Liver (tissue), 9 donors: Measurements from ENCODE around the gene SERPINB1. TPM values are rescaled to one million over a fixed set of nuclear protein-coding genes. Genes with fewer than 3 reads are reported as not detected.

Experiments used
- DNase-seq: peaks from one replicate; pipeline ENCODE4 v3.0.0-alpha.2; 2017; ENCODE audit warnings: low spot score
- H3K27ac ChIP-seq, 2 donors: one replicate each; pipeline ENCODE4 v1.7.0; 2013; ENCODE audit warnings: inconsistent platforms in 2 of 2, low read length in 2 of 2, control low read depth in 1 of 2, low read depth in 1 of 2, mild to moderate bottlenecking in 1 of 2
- H3K27me3 ChIP-seq, 4 donors: one replicate each; pipeline versions ENCODE4 v1.6.1 to v1.7.0; 2013; ENCODE audit warnings: low read length in 3 of 4, inconsistent platforms in 1 of 4, mild to moderate bottlenecking in 1 of 4, moderate library complexity in 1 of 4; ENCODE audit not compliant: control insufficient read depth in 4 of 4, insufficient read depth in 4 of 4
- H3K36me3 ChIP-seq, 4 donors: one replicate each; pipeline versions ENCODE4 v1.6.1 to v1.7.0; 2013; ENCODE audit warnings: low read length in 3 of 4, mild to moderate bottlenecking in 3 of 4, low read depth in 1 of 4, moderate library complexity in 1 of 4; ENCODE audit not compliant: control insufficient read depth in 4 of 4, insufficient read depth in 3 of 4
- H3K4me1 ChIP-seq, 4 donors: one replicate each; pipeline versions ENCODE4 v1.6.1 to v1.7.0; 2013; ENCODE audit warnings: low read length in 3 of 4, mild to moderate bottlenecking in 3 of 4, moderate library complexity in 1 of 4; ENCODE audit not compliant: control insufficient read depth in 4 of 4, insufficient read depth in 4 of 4
- H3K4me3 ChIP-seq, 3 donors: one replicate each; pipeline versions ENCODE4 v1.6.1 to v1.7.0; 2013; ENCODE audit warnings: low read length in 3 of 3, control low read depth in 1 of 3, low read depth in 1 of 3, mild to moderate bottlenecking in 1 of 3
- H3K9ac ChIP-seq, 2 donors: one replicate each; pipeline ENCODE4 v1.7.0; 2013; ENCODE audit warnings: low read length in 2 of 2, mild to moderate bottlenecking in 2 of 2, moderate library complexity in 2 of 2, control low read depth in 1 of 2, low read depth in 1 of 2
- H3K9me3 ChIP-seq, 4 donors: one replicate each; pipeline versions ENCODE4 v1.6.1 to v1.7.0; 2013; ENCODE audit warnings: low read length in 3 of 4; ENCODE audit not compliant: control insufficient read depth in 4 of 4
- ATF3 ChIP-seq: IDR thresholded peaks from 2 replicates; pipeline ENCODE4 v1.6.1; 2016; ENCODE audit warnings: antibody characterized with exemption
- CTCF ChIP-seq: fragments of 150-350 bp; IDR thresholded peaks from 2 replicates; pipeline ENCODE4 v1.5.1; 2017; ENCODE audit warnings: improper control_type of control experiment, low read depth, low read length; ENCODE audit not compliant: missing input control
- EGR1 ChIP-seq, 2 donors: IDR thresholded peaks; 2 replicates each; pipeline ENCODE4 v1.6.1; 2016 to 2018; ENCODE audit warnings: antibody characterized with exemption in 2 of 2, low read depth in 2 of 2
- FOXA1 ChIP-seq: IDR thresholded peaks from 2 replicates; pipeline ENCODE4 v1.6.1; 2016; ENCODE audit warnings: antibody characterized with exemption
- FOXA2 ChIP-seq: IDR thresholded peaks from 2 replicates; pipeline ENCODE4 v1.6.1; 2016; ENCODE audit warnings: antibody characterized with exemption
- GABPA ChIP-seq, 2 donors: IDR thresholded peaks in 1 of 2; conservative IDR thresholded peaks in 1 of 2; 2 replicates each; pipeline ENCODE4 v1.6.1; 2016; ENCODE audit warnings: antibody characterized with exemption in 2 of 2, mild to moderate bottlenecking in 1 of 2, moderate library complexity in 1 of 2
- HNF4G ChIP-seq: IDR thresholded peaks from 2 replicates; pipeline ENCODE4 v1.6.1; 2016; ENCODE audit warnings: antibody characterized with exemption
- MAX ChIP-seq: IDR thresholded peaks from 2 replicates; pipeline ENCODE4 v1.6.1; 2016; ENCODE audit warnings: antibody characterized with exemption
- RAD21 ChIP-seq, 2 donors: IDR thresholded peaks; 2 replicates each; pipeline ENCODE4 v1.6.1; 2016; ENCODE audit warnings: antibody characterized with exemption in 2 of 2, mild to moderate bottlenecking in 2 of 2
- RXRA ChIP-seq, 2 donors: IDR thresholded peaks; 2 replicates each; pipeline ENCODE4 v1.6.1; 2017 to 2018; ENCODE audit warnings: antibody characterized with exemption in 2 of 2, mild to moderate bottlenecking in 1 of 2
- TAF1 ChIP-seq: conservative IDR thresholded peaks from 2 replicates; pipeline ENCODE4 v1.6.1; 2016; ENCODE audit warnings: antibody characterized with exemption, mild to moderate bottlenecking
- ZBTB33 ChIP-seq: IDR thresholded peaks from 2 replicates; pipeline ENCODE4 v1.6.1; 2016; ENCODE audit warnings: antibody characterized with exemption
- WGBS: extraction: QIAGEN DNeasy Blood & Tissue Kit; methylation state at CpG from one replicate; pipeline ENCODE4 v1.1.7; 2013; 5-methylcytosine and 5-hydroxymethylcytosine counted together
- polyA plus RNA-seq, 2 donors: library from polyadenylated mRNA; stranded (reverse) in 1 of 2; unstranded in 1 of 2; fragments of 200-250 nt in 1 of 2; fragments of >200 nt in 1 of 2; fragmentation: Nextera tagmentation in 1 of 2; extraction: Ambion mirVana in 1 of 2; gene quantifications; one replicate each; pipeline versions ENCODE4 v1.2.1 to v1.2.3, GENCODE V29; 2013 to 2015
- total RNA-seq, 2 donors: library from RNA; depleted of rRNA; stranded (reverse); fragments of >200 nt; gene quantifications; one replicate each; pipeline ENCODE4 v1.2.3, GENCODE V29; 2014
- donor health status: healthy.
- donor health status: healthy.
- donor health status: healthy.
- donor health status: healthy.
- donor health status: healthy.

The SERPINB1 gene
- total and polyA plus RNA-seq, 4 donors, result 12.5 to 34.3 (median 18.6) TPM

- TF ChIP-seq CTCF (no peak), ATF3 (no peak), FOXA1 (no peak), TAF1 (no peak), ZBTB33 (no peak)
- Histone ChIP-seq H3K9me3 (no peaks in the 10 kb centered on the region), H3K27ac (no peak overlapping the region), H3K9ac (no peak overlapping the region), H3K27me3 (no peaks in the 10 kb centered on the region), H3K4me3 (no peak overlapping the region), H3K4me1 (no peaks in the 10 kb centered on the region), H3K36me3 (no peaks in the 10 kb centered on the region)
- WGBS, result 72% methylated on average over 3 of the region's 3 CpGs
- no peak for DNase-seq
These were observed 20.1 kb downstream of the SERPINB1 start for GRCh38 chr6:2821554-2821953.

GRCh38 chr6:2820415-2820814 is 21.2 kb downstream of the SERPINB1 start:
- Histone ChIP-seq H3K4me3 (no peak overlapping the region), H3K9me3 (peaks cover 0 to 7% (median 1%) of the 10 kb centered on the region in 4 donors), H3K36me3 (no peaks in the 10 kb centered on the region), H3K9ac (no peak overlapping the region), H3K4me1 (no peaks in the 10 kb centered on the region), H3K27me3 (no peaks in the 10 kb centered on the region), H3K27ac (no peak overlapping the region)
- WGBS, result 80% methylated on average over 2 of the region's 2 CpGs
- no peak for DNase-seq
- no peak for TF ChIP-seq HNF4G
- TF ChIP-seq RAD21 (IDR thresholded peaks at IDR 0.05), result no peak
- TF ChIP-seq MAX, result no peak
- no peak for TF ChIP-seq RXRA (IDR thresholded peaks at IDR 0.05)
- TF ChIP-seq ZBTB33, result no peak
- no peak for TF ChIP-seq FOXA2
- TF ChIP-seq GABPA (IDR thresholded peaks at IDR 0.05 in 1 of 2, conservative IDR thresholded peaks at IDR 0.05 in 1 of 2), result no peak
- no peak for TF ChIP-seq EGR1 (IDR thresholded peaks at IDR 0.05; ENCODE audit: low read depth in 2 of 2)
